Muscle of leg (tissue), 11 donors: ENCODE measurements around the gene WTAP. TPM values are rescaled to one million over a fixed set of nuclear protein-coding genes. Genes with fewer than 3 reads are reported as not detected.

ENCODE experiments used
- DNase-seq: peaks from one replicate; pipeline ENCODE4 v3.0.0; 2013
- H3K27ac ChIP-seq: one replicate; pipeline ENCODE4 v1.5.1; 2013; ENCODE audit warnings: mild to moderate bottlenecking, low read length, control low read depth
- H3K27me3 ChIP-seq: one replicate; pipeline ENCODE4 v1.6.1; 2013; ENCODE audit warnings: low read length; ENCODE audit not compliant: control insufficient read depth, insufficient read depth
- H3K36me3 ChIP-seq: one replicate; pipeline ENCODE4 v1.6.1; 2013; ENCODE audit warnings: low read length; ENCODE audit not compliant: control insufficient read depth, insufficient read depth
- H3K4me1 ChIP-seq: one replicate; pipeline ENCODE4 v1.6.1; 2013; ENCODE audit warnings: low read length; ENCODE audit not compliant: control insufficient read depth, insufficient read depth
- H3K4me3 ChIP-seq: one replicate; pipeline ENCODE4 v1.5.1; 2013; ENCODE audit warnings: low read length, control low read depth
- H3K9me3 ChIP-seq: replicated peaks from 2 replicates; pipeline ENCODE4 v1.6.1; 2013; ENCODE audit warnings: low read depth, low read length; ENCODE audit not compliant: control insufficient read depth
- WGBS: methylation state at CpG from one replicate; pipeline ENCODE4 v1.1.5; 2013; ENCODE audit warnings: missing lambda C conversion rate; ENCODE audit not compliant: insufficient coverage; 5-methylcytosine and 5-hydroxymethylcytosine counted together
- polyA plus RNA-seq, 8 donors: library from polyadenylated mRNA; unstranded; fragments of 120-200 nt; gene quantifications; one replicate each; pipeline versions ENCODE4 v1.2.1 to v1.2.3, GENCODE V29; 2013; ENCODE audit warnings: inconsistent platforms in 1 of 8, low replicate concordance in 1 of 8; ENCODE audit not compliant: insufficient read length in 8 of 8, insufficient read depth in 1 of 8
- total RNA-seq: library from RNA; stranded (reverse); fragments of 120-200 nt; gene quantifications from one replicate; pipeline ENCODE4 v1.2.4, GENCODE V29; 2013

The WTAP gene
- total and polyA plus RNA-seq, 9 donors = 61.4 to 80.3 (median 71.2) TPM

DNA sequence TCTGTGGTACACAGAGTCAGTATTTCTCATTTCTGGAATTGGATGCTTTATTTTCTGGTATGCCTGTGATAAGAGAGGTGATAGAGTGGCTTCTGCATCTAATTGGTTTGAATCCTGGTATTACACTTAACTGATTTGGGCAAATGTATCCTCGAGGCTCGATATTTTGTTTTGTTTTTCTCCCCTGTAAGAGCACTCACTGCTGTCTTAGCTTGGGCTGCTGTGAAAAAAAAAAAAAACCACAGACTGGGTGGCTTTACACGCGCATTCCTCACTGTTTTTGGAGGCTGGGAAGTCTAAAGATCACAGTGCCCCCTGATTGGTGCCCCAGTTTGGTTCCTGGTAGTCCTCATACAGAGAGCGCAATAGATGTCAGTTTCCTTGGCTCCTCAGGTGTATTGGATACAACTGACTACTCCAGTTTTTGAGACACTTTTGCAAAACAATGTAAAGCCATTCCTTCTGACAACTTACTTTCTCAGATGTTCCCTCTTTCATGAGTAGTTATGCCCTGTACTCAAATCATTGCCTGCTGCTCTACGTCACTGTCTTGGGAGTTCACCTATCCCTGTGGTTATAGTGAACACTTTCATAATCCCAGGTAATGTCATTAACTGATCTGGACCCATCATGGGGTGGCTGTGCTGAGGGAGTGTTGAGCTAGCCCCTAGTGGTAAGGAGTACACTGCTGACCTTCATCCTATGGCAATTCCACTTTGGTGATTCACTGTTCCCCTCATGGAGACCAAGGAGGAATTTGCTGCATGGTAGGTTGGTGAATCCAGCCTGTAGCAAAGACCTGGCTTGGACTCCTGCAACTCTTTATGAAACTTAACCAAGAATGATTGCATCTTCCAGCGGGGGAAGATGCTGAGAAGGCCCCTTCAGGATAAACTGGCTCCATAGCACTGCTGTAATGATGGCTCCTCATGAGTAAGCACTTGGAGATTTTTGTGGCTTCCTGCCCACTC lies 31.0 kb downstream of the WTAP start:
- 100% methylated on average over 4 of the region's 7 CpGs for WGBS
- Histone ChIP-seq H3K27ac (no peak overlapping the region), H3K4me1 (peaks cover 10% of the 10 kb centered on the region), H3K36me3 (peaks cover 28% of the 10 kb centered on the region), H3K27me3 (no peaks in the 10 kb centered on the region), H3K4me3 (no peak overlapping the region), H3K9me3 (no peaks in the 10 kb centered on the region)
- no peak for DNase-seq

DNA sequence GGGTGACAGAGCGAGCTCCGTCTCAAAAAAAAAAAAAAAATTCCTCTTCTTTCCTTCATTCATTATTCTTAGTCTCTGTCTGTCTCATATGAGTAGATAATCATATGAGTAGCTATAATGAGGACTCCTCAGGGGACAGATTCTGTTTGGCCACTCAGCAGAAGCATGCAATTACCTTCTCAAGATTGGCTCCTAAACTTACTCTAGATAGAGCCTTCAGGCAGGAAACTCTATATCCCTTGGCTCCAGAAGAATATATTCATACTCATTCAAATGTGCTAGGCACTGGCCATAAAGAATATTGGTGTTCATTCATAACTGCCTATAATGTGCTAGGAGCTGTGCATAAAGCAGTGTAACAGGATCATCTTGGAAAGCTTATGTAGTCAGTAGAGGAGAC lies 32.3 kb downstream of the WTAP start:
- Histone ChIP-seq H3K27ac (no peak overlapping the region), H3K4me3 (no peak overlapping the region), H3K27me3 (no peaks in the 10 kb centered on the region), H3K4me1 (peaks cover 10% of the 10 kb centered on the region), H3K9me3 (no peaks in the 10 kb centered on the region), H3K36me3 (peaks cover 32% of the 10 kb centered on the region)
- no peak for DNase-seq
- no CpG with 5 or more reads among the region's 2 CpGs for WGBS

DNA sequence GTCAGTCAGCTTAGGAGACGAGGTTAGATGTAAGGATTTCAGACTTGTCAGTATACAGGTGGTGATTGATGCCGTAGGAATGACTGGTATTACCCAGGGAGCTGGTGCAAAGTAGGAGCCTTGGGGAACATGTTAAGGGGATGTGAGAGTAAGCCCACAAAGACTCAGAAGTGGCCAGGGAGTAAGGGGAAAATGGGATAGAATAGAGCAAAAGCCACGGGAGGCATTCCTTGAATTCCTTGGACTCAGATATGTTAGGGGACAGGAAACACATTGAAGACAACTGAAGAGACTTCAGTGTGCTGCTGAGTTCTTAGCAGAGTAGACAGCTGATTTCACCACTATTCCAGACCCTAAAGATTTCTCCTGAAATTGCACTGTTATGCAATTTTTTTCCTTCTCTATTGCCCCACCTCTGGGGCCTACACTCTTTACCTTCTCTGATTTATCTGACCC lies 33.3 kb downstream of the WTAP start:
- no peaks in the 10 kb centered on the region for H3K9me3 ChIP-seq
- H3K4me1 ChIP-seq = peaks cover 10% of the 10 kb centered on the region
- H3K36me3 ChIP-seq = peaks cover 33% of the 10 kb centered on the region
- DNase-seq = no peak
- H3K27me3 ChIP-seq = no peaks in the 10 kb centered on the region
- no peak overlapping the region for H3K4me3 ChIP-seq
- no peak overlapping the region for H3K27ac ChIP-seq
- WGBS = 41% methylated on average over 3 of the region's 3 CpGs

DNA sequence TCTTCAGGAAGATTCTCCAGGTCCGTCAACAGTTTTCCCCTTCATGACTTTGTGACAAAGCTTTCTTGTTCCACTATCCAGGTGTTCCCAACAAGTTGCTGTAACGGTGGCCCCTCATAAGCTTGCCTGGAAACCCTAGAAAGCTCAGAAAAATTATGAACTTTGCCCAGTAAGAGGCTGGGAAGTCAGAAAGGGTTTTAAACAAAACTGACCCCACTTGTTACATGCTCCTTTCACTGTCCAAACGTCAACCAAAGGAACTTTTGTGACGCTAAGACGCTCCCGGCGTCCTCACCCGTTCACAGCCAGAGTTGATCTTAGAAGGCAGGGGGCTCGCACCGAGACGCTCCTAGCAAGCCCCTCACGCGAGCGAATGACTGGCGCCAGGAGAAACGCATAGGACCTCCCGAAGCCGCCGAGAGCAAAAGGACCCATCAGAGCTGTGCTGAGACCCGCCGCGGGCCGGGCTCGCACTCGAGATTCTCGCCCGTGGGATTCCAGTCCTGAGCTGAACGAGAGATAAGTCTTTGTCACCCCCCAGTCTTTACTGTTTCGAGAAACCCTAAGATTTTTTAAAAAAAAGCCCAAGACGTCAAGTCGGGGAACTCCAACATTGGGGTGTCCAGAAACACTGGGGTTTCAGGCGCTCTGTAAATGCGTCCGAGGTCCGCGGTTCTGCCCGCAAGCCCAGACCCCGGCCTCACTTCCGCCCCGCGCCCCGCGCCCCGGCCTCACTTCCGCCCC lies 34.0 kb downstream of the WTAP start:
- Histone ChIP-seq H3K4me1 (peaks cover 10% of the 10 kb centered on the region), H3K4me3 (peak overlapping the region; percentile 99), H3K27me3 (no peaks in the 10 kb centered on the region), H3K9me3 (no peaks in the 10 kb centered on the region), H3K27ac (peak overlapping the region; percentile 100), H3K36me3 (peaks cover 33% of the 10 kb centered on the region)
- 19% methylated on average over 45 of the region's 45 CpGs for WGBS
- no peak for DNase-seq

DNA sequence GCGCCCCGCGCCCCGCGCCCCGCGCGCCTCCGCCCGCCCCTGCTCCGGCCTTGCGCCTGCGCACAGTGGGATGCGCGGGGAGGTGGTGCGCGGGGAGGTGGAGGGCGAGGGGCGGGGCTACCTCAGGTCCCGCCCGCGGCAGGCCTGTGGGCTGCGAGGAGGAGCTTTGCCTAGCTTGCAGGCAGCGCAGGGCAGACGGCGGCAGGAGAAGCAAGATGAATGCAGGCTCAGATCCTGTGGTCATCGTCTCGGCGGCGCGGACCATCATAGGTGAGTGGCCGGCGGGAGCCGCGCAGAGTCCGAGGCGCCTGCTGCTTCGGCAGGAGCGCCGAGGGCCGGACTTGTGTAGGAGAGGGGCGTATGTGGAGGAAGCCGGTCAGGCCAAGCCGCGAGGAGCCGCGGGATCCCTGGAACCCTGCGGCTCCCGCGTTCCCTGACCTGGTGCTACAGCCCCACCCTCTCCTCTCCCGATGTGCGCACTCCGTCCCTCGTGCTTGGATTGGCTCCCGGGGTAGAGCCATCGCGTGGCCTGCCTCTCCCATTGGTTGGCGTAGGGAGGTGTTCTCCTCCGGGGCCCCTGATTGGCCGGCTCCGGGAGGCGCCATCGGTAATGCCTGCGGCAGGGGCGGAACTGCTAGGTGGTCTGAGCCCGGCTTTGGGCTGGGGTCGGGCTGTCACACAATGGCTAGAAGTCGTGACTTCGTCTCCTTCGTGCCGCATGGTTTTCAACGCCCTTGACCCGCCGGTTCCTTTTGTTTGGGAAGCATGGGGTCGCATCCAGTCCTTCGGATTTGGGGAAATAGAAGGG lies 34.8 kb downstream of the WTAP start, which contains the start of gene ACAT2:
TSS of gene ACAT2 (plus strand) at position 173 of the 808 bp plus-strand sequence. CDS start at position 216, 43 bp downstream.
- Histone ChIP-seq H3K36me3 (peaks cover 36% of the 10 kb centered on the region), H3K9me3 (no peaks in the 10 kb centered on the region), H3K4me1 (peaks cover 10% of the 10 kb centered on the region), H3K4me3 (peak within 1 kb of the TSS; percentile 99), H3K27me3 (no peaks in the 10 kb centered on the region), H3K27ac (peak within 1 kb of the TSS; percentile 100)
- peak; percentile 99 for DNase-seq
- WGBS = under 1% methylated on average over 55 of the region's 76 CpGs

DNA sequence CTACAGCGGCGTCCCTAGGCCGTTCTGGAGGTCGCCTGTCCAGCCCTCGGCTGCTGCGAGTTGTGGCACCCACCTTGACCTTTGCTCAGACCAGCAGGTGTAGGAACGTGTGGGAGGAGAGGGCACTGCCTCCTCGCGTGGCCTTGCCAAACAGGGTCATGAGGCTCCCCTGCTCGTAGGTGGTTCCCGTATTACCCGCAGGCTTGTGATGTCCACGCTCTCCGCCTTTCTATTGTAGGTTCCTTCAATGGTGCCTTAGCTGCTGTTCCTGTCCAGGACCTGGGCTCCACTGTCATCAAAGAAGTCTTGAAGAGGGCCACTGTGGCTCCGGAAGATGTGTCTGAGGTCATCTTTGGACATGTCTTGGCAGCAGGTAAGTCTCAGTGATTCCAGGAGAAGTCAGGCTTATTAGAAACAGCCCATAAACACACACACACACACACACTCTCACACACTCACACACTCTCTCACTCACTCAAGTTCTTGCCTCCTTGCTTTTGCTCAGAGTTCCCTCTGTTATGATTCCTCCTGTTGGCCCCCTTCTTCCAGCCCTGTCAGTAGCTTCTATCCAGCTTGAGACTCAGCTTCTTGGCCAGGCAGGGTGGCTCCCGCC lies 35.5 kb downstream of the WTAP start:
- peak; percentile 16 for DNase-seq

DNA sequence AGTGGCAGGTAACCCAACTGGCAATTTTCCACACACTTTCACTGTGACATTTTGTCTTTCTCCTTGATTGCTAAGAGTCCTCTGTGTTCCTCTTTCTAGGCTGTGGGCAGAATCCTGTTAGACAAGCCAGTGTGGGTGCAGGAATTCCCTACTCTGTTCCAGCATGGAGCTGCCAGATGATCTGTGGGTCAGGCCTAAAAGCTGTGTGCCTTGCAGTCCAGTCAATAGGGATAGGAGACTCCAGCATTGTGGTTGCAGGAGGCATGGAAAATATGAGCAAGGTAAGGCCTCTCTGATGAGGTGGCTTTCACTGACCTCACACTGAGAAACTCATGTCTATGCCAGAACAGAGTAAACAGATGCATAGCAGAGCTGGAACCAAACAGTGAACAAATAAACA lies 39.6 kb downstream of the WTAP start:
- Histone ChIP-seq H3K4me1 (peaks cover 6% of the 10 kb centered on the region), H3K27ac (no peak overlapping the region), H3K36me3 (peaks cover 57% of the 10 kb centered on the region), H3K9me3 (no peaks in the 10 kb centered on the region), H3K27me3 (no peaks in the 10 kb centered on the region), H3K4me3 (no peak overlapping the region)
- DNase-seq = no peak

More for the DNA sequence above, 35.5 kb downstream of the WTAP start:
- no peaks in the 10 kb centered on the region for H3K27me3 ChIP-seq
- peaks cover 41% of the 10 kb centered on the region for H3K36me3 ChIP-seq
- H3K27ac ChIP-seq = peak overlapping the region; percentile 84
- peak overlapping the region; percentile 99 for H3K4me3 ChIP-seq
- no peaks in the 10 kb centered on the region for H3K9me3 ChIP-seq
- H3K4me1 ChIP-seq = peaks cover 10% of the 10 kb centered on the region
- WGBS = 13% methylated on average over 13 of the region's 16 CpGs

DNA sequence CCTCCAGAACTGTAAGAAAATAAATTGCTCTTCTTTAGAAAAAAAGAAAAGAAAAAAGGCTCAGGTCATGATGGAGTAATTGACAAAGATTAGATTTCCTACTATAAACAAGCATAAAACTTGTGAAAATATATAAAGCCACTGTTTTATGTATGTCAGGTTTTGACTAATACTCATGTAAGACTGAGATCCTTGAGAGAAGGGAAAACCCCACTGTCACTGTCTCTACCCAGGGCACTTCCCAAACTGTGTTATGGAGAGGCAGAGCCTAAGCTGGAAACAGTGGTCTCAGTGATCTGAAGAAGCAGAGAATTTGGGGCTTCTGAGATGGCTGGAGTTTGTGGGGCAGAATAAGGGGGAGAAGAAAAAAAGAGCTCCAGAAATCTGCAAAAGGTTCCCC lies 42.2 kb downstream of the WTAP start:
- Histone ChIP-seq H3K36me3 (peaks cover 50% of the 10 kb centered on the region), H3K4me1 (no peaks in the 10 kb centered on the region), H3K9me3 (no peaks in the 10 kb centered on the region), H3K27me3 (no peaks in the 10 kb centered on the region), H3K4me3 (no peak overlapping the region), H3K27ac (no peak overlapping the region)
- DNase-seq = no peak

DNA sequence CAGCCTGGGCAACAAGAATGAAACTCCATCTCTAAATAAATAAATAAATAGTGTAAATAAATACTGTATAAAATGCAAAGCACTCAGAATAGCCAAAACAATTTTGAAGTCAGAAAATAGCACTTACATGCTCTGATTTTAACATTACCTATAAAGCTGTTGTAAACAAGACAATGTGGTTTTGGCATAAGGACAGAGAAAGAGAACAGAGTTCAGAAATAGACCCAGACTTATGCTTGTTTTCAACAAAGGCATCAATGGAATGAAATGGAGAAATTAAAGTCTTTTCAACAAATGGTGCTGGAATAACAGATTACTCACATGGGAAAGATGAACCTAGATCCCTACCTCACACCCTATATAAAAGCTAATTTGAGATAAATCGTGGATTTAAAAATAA lies 44.9 kb downstream of the WTAP start:
- no CpG with 5 or more reads among the region's 1 CpG for WGBS
- peaks cover 48% of the 10 kb centered on the region for H3K36me3 ChIP-seq
- no peak overlapping the region for H3K27ac ChIP-seq
- H3K4me3 ChIP-seq = no peak overlapping the region
- H3K4me1 ChIP-seq = no peaks in the 10 kb centered on the region
- no peaks in the 10 kb centered on the region for H3K27me3 ChIP-seq
- DNase-seq = no peak
- no peaks in the 10 kb centered on the region for H3K9me3 ChIP-seq
